Measurements from ENCODE around the gene IPP.

The IPP gene

GRCh38 chr1:45750298-45751038 lies at the start of gene IPP:
Gene IPP, minus strand, starts transcription at chr1:45750653. Its CDS starts 4,242 bp downstream, at chr1:45746411.
- no peaks in the 10 kb centered on the region for H3K27me3 ChIP-seq (ENCODE audit: control insufficient read depth, insufficient read depth, low read length)
- H3K9ac ChIP-seq (ENCODE audit: low read depth, low read length) = peak within 1 kb of the TSS; percentile 97
- peak within 1 kb of the TSS; percentile 76 for H3K4me3 ChIP-seq (ENCODE audit: low read depth, low read length)
- H3K9me3 ChIP-seq (ENCODE audit: control insufficient read depth, insufficient read depth, low read length) = peaks cover 4% of the 10 kb centered on the region
- no peaks in the 10 kb centered on the region for H3K36me3 ChIP-seq (ENCODE audit: control insufficient read depth, insufficient read depth, low read length)
- H3K4me1 ChIP-seq (ENCODE audit: control insufficient read depth, insufficient read depth, low read length) = no peaks in the 10 kb centered on the region

GRCh38 chr1:45796946-45797345 lies 46.5 kb upstream of the IPP start:
- Histone ChIP-seq H3K9ac (ENCODE audit: low read depth, low read length) (no peak overlapping the region), H3K9me3 (ENCODE audit: control insufficient read depth, insufficient read depth, low read length) (no peaks in the 10 kb centered on the region), H3K4me3 (ENCODE audit: low read depth, low read length) (no peak overlapping the region), H3K36me3 (ENCODE audit: control insufficient read depth, insufficient read depth, low read length) (no peaks in the 10 kb centered on the region), H3K4me1 (ENCODE audit: control insufficient read depth, insufficient read depth, low read length) (no peaks in the 10 kb centered on the region), H3K27me3 (ENCODE audit: control insufficient read depth, insufficient read depth, low read length) (no peaks in the 10 kb centered on the region)

GRCh38 chr1:45796381-45796780 lies 45.9 kb upstream of the IPP start:
- Histone ChIP-seq H3K36me3 (ENCODE audit: control insufficient read depth, insufficient read depth, low read length) (no peaks in the 10 kb centered on the region), H3K4me3 (ENCODE audit: low read depth, low read length) (no peak overlapping the region), H3K4me1 (ENCODE audit: control insufficient read depth, insufficient read depth, low read length) (no peaks in the 10 kb centered on the region), H3K27me3 (ENCODE audit: control insufficient read depth, insufficient read depth, low read length) (no peaks in the 10 kb centered on the region), H3K9me3 (ENCODE audit: control insufficient read depth, insufficient read depth, low read length) (no peaks in the 10 kb centered on the region), H3K9ac (ENCODE audit: low read depth, low read length) (no peak overlapping the region)

- Histone ChIP-seq H3K4me1 (ENCODE audit: control insufficient read depth, insufficient read depth, low read length) (no peaks in the 10 kb centered on the region), H3K9me3 (ENCODE audit: control insufficient read depth, insufficient read depth, low read length) (no peaks in the 10 kb centered on the region), H3K27me3 (ENCODE audit: control insufficient read depth, insufficient read depth, low read length) (no peaks in the 10 kb centered on the region), H3K9ac (ENCODE audit: low read depth, low read length) (no peak overlapping the region), H3K36me3 (ENCODE audit: control insufficient read depth, insufficient read depth, low read length) (no peaks in the 10 kb centered on the region), H3K4me3 (ENCODE audit: low read depth, low read length) (no peak overlapping the region)
Observed at GRCh38 chr1:45793942-45794604, 43.6 kb upstream of the IPP start.

- Histone ChIP-seq H3K4me3 (ENCODE audit: low read depth, low read length) (no peak overlapping the region), H3K9me3 (ENCODE audit: control insufficient read depth, insufficient read depth, low read length) (no peaks in the 10 kb centered on the region), H3K27me3 (ENCODE audit: control insufficient read depth, insufficient read depth, low read length) (no peaks in the 10 kb centered on the region), H3K36me3 (ENCODE audit: control insufficient read depth, insufficient read depth, low read length) (no peaks in the 10 kb centered on the region), H3K4me1 (ENCODE audit: control insufficient read depth, insufficient read depth, low read length) (no peaks in the 10 kb centered on the region), H3K9ac (ENCODE audit: low read depth, low read length) (no peak overlapping the region)
Observed at GRCh38 chr1:45792744-45793143, 42.3 kb upstream of the IPP start.

- H3K36me3 ChIP-seq (ENCODE audit: control insufficient read depth, insufficient read depth, low read length) = no peaks in the 10 kb centered on the region
- H3K9me3 ChIP-seq (ENCODE audit: control insufficient read depth, insufficient read depth, low read length) = no peaks in the 10 kb centered on the region
- no peaks in the 10 kb centered on the region for H3K4me1 ChIP-seq (ENCODE audit: control insufficient read depth, insufficient read depth, low read length)
- H3K9ac ChIP-seq (ENCODE audit: low read depth, low read length) = no peak overlapping the region
- no peak overlapping the region for H3K4me3 ChIP-seq (ENCODE audit: low read depth, low read length)
- H3K27me3 ChIP-seq (ENCODE audit: control insufficient read depth, insufficient read depth, low read length) = no peaks in the 10 kb centered on the region
Observed at GRCh38 chr1:45789601-45790000, 39.1 kb upstream of the IPP start.

- Histone ChIP-seq H3K27me3 (ENCODE audit: control insufficient read depth, insufficient read depth, low read length) (no peaks in the 10 kb centered on the region), H3K9ac (ENCODE audit: low read depth, low read length) (no peak overlapping the region), H3K36me3 (ENCODE audit: control insufficient read depth, insufficient read depth, low read length) (no peaks in the 10 kb centered on the region), H3K4me3 (ENCODE audit: low read depth, low read length) (no peak overlapping the region), H3K4me1 (ENCODE audit: control insufficient read depth, insufficient read depth, low read length) (no peaks in the 10 kb centered on the region), H3K9me3 (ENCODE audit: control insufficient read depth, insufficient read depth, low read length) (no peaks in the 10 kb centered on the region)
Observed at GRCh38 chr1:45787905-45788304, 37.5 kb upstream of the IPP start.

- Histone ChIP-seq H3K9ac (ENCODE audit: low read depth, low read length) (no peak overlapping the region), H3K36me3 (ENCODE audit: control insufficient read depth, insufficient read depth, low read length) (no peaks in the 10 kb centered on the region)
Observed at GRCh38 chr1:45785583-45785982, 35.1 kb upstream of the IPP start.

GRCh38 chr1:45775794-45776193 lies 25.3 kb upstream of the IPP start:
- no peak overlapping the region for H3K9ac ChIP-seq (ENCODE audit: low read depth, low read length)
- H3K36me3 ChIP-seq (ENCODE audit: control insufficient read depth, insufficient read depth, low read length) = no peaks in the 10 kb centered on the region
- no peaks in the 10 kb centered on the region for H3K27me3 ChIP-seq (ENCODE audit: control insufficient read depth, insufficient read depth, low read length)

More at GRCh38 chr1:45785583-45785982, 35.1 kb upstream of the IPP start:
- Histone ChIP-seq H3K9me3 (ENCODE audit: control insufficient read depth, insufficient read depth, low read length) (no peaks in the 10 kb centered on the region), H3K4me3 (ENCODE audit: low read depth, low read length) (no peak overlapping the region), H3K27me3 (ENCODE audit: control insufficient read depth, insufficient read depth, low read length) (no peaks in the 10 kb centered on the region), H3K4me1 (ENCODE audit: control insufficient read depth, insufficient read depth, low read length) (no peaks in the 10 kb centered on the region)

GRCh38 chr1:45772971-45773370 lies 22.5 kb upstream of the IPP start:
- Histone ChIP-seq H3K9ac (ENCODE audit: low read depth, low read length) (no peak overlapping the region), H3K27me3 (ENCODE audit: control insufficient read depth, insufficient read depth, low read length) (no peaks in the 10 kb centered on the region), H3K9me3 (ENCODE audit: control insufficient read depth, insufficient read depth, low read length) (no peaks in the 10 kb centered on the region), H3K4me1 (ENCODE audit: control insufficient read depth, insufficient read depth, low read length) (no peaks in the 10 kb centered on the region), H3K36me3 (ENCODE audit: control insufficient read depth, insufficient read depth, low read length) (no peaks in the 10 kb centered on the region), H3K4me3 (ENCODE audit: low read depth, low read length) (no peak overlapping the region)

More at GRCh38 chr1:45775794-45776193, 25.3 kb upstream of the IPP start:
- no peaks in the 10 kb centered on the region for H3K4me1 ChIP-seq (ENCODE audit: control insufficient read depth, insufficient read depth, low read length)
- no peaks in the 10 kb centered on the region for H3K9me3 ChIP-seq (ENCODE audit: control insufficient read depth, insufficient read depth, low read length)
- H3K4me3 ChIP-seq (ENCODE audit: low read depth, low read length) = no peak overlapping the region

- H3K4me3 ChIP-seq (ENCODE audit: low read depth, low read length) = no peak overlapping the region
- H3K9me3 ChIP-seq (ENCODE audit: control insufficient read depth, insufficient read depth, low read length) = no peaks in the 10 kb centered on the region
- no peaks in the 10 kb centered on the region for H3K4me1 ChIP-seq (ENCODE audit: control insufficient read depth, insufficient read depth, low read length)
- no peaks in the 10 kb centered on the region for H3K36me3 ChIP-seq (ENCODE audit: control insufficient read depth, insufficient read depth, low read length)
- no peak overlapping the region for H3K9ac ChIP-seq (ENCODE audit: low read depth, low read length)
- H3K27me3 ChIP-seq (ENCODE audit: control insufficient read depth, insufficient read depth, low read length) = no peaks in the 10 kb centered on the region
Observed at GRCh38 chr1:45769261-45769932, 18.9 kb upstream of the IPP start.

- Histone ChIP-seq H3K9ac (ENCODE audit: low read depth, low read length) (no peak overlapping the region), H3K9me3 (ENCODE audit: control insufficient read depth, insufficient read depth, low read length) (no peaks in the 10 kb centered on the region), H3K4me1 (ENCODE audit: control insufficient read depth, insufficient read depth, low read length) (no peaks in the 10 kb centered on the region), H3K36me3 (ENCODE audit: control insufficient read depth, insufficient read depth, low read length) (no peaks in the 10 kb centered on the region), H3K27me3 (ENCODE audit: control insufficient read depth, insufficient read depth, low read length) (no peaks in the 10 kb centered on the region), H3K4me3 (ENCODE audit: low read depth, low read length) (no peak overlapping the region)
Observed at GRCh38 chr1:45767035-45767434, 16.6 kb upstream of the IPP start.
